ENCODE measurements around the gene SLC41A3. TPM values are rescaled to one million over a fixed set of nuclear protein-coding genes. Genes with fewer than 3 reads are reported as not detected.

The SLC41A3 gene
- total and polyA plus RNA-seq, 2 of the 8 experiments (the other 6 are each of a cell fraction or from before 2014, with no cell fraction given): 30.2 to 56.4 TPM

DNA sequence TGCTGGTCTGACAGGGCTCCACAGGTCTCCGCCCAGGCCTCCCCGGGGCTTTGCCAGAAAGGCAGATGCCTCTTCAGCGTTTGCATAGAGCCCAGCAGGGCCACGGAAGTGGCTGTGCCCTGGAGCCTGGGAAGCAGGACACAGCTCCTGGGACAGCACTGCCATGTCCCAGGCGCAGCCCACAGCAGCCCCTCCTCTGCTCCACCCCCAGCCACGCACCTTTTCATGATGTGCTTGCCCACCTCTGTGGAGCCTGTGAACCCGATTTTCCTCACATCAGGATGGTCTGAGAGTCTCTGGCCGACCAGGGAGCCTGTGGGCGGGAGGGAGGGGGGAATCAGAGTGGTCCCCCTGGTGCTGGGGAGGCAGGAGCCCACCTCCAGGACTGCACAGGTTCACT lies 33.9 kb upstream of the SLC41A3 start:
- no peaks in the 10 kb centered on the region; a peak in 1 of 4 replicates for H3K9me3 ChIP-seq (ENCODE audit: insufficient read depth in 2 of 2, low read depth in 1 of 2, low read length in 1 of 2)
- ChIA-PET CTCF (ENCODE audit: partially characterized antibody) (interaction anchor here (1.1 to 7.3 kb wide), 4 partner anchors 8 to 145 kb away, joined by 3 to 52 read pairs (median 20); no protein-coding TSS in a partner anchor), POLR2A (ENCODE audit: partially characterized antibody) (no interaction called here)
- H3K4me3 ChIP-seq (ENCODE audit: extremely low read depth in 1 of 4, insufficient read depth in 2 of 4, low read depth in 3 of 4, low read length in 4 of 4): no peak overlapping the region
- DNase-seq (ENCODE audit: low read depth in 1 of 2, low spot score in 2 of 2) (peak in 1 of 2 experiments; percentile 13), FAIRE-seq (no peak)
- H3K4me2 ChIP-seq (ENCODE audit: insufficient read depth in 1 of 2, low read depth in 2 of 2, low read length in 2 of 2): no peak overlapping the region
- H3K4ac ChIP-seq (replicated peaks; ENCODE audit: insufficient read length, low read depth, low read length): no peak overlapping the region
- no peak overlapping the region for H2BK15ac ChIP-seq (ENCODE audit: low read length)
- no peak overlapping the region for H3K14ac ChIP-seq (ENCODE audit: insufficient read length)
- no peaks in the 10 kb centered on the region for H3K27me3 ChIP-seq (replicated peaks in 1 of 4; ENCODE audit: control insufficient read depth in 3 of 4, extremely low read depth in 1 of 4, insufficient read depth in 3 of 4, low read length in 3 of 4)
- H3K79me2 ChIP-seq (ENCODE audit: control insufficient read depth in 1 of 2, insufficient read depth in 2 of 2, low read length in 2 of 2): no peaks in the 10 kb centered on the region
- H4K5ac ChIP-seq (ENCODE audit: insufficient read length, low read depth, low read length): no peak overlapping the region
- no peaks in the 10 kb centered on the region for H3K23me2 ChIP-seq (ENCODE audit: low read depth, low read length)
- H2BK12ac ChIP-seq (ENCODE audit: low read depth, low read length): no peak overlapping the region
- no peaks in the 10 kb centered on the region; the same call in 1 of the 2 replicates for H3K79me1 ChIP-seq (ENCODE audit: low read depth, low read length)
- no peak overlapping the region for H3K56ac ChIP-seq (replicated peaks; ENCODE audit: insufficient read length, low read depth, low read length)
- H2BK5ac ChIP-seq (ENCODE audit: low read depth, low read length): no peak overlapping the region
- no peak overlapping the region for H3K23ac ChIP-seq (ENCODE audit: insufficient read length)
- H3K4me1 ChIP-seq (replicated peaks in 1 of 4; ENCODE audit: control insufficient read depth in 3 of 4, insufficient read depth in 4 of 4, low read length in 3 of 4): no peaks in the 10 kb centered on the region
- H2BK120ac ChIP-seq (replicated peaks; ENCODE audit: low read depth, low read length): no peak overlapping the region
- no peak overlapping the region for H3K18ac ChIP-seq (ENCODE audit: extremely low read depth, low read length)
- no peaks in the 10 kb centered on the region for H3K36me3 ChIP-seq (ENCODE audit: control insufficient read depth in 2 of 4, insufficient read depth in 4 of 4, low read length in 3 of 4)
- H4K8ac ChIP-seq (ENCODE audit: extremely low read depth, insufficient read depth, low read length): peak overlapping the region; percentile 22; the same call in 1 of the 2 replicates
- H2BK20ac ChIP-seq (ENCODE audit: low read length): no peak overlapping the region
- no peak overlapping the region for H2AK5ac ChIP-seq (ENCODE audit: low read depth, low read length)
- H3K9ac ChIP-seq (replicated peaks in 1 of 4; ENCODE audit: extremely low read depth in 1 of 4, low read depth in 3 of 4, low read length in 3 of 4): no peak overlapping the region
- 87% methylated on average over 7 of the region's 9 CpGs; no CpG with 5 or more reads in 1 of the 2 experiments for whole genome bisulfite sequencing, 2 experiments (ENCODE audit: extremely low coverage in 1 of 2, insufficient coverage in 1 of 2, insufficient read length in 1 of 2, insufficient replicate concordance in 2 of 2, low coverage in 1 of 2, low lambda C conversion rate in 2 of 2, missing lambda C conversion rate in 1 of 2)
- no peak overlapping the region for H4K91ac ChIP-seq (replicated peaks; ENCODE audit: insufficient read length, low read length)
- H3K27ac ChIP-seq (ENCODE audit: low read depth, low read length): no peak overlapping the region
- no peak overlapping the region for H2AFZ ChIP-seq (ENCODE audit: low read length)
- H4K20me1 ChIP-seq (replicated peaks in 1 of 2; ENCODE audit: control insufficient read depth in 1 of 2, insufficient read depth in 2 of 2, low read length in 2 of 2): no peaks in the 10 kb centered on the region
